SK-N-SH (cell line): Measurements from ENCODE around the gene SLC9A4. TPM values are rescaled to one million over a fixed set of nuclear protein-coding genes. Genes with fewer than 3 reads are reported as not detected.

Experiments used
- CTCF ChIA-PET: fragments of 300-600, 350-600 bp; formaldehyde crosslinking; extraction: SDS; loops from one replicate; lab custom pipeline; 2021; lab: Yijun Ruan, JAX
- POLR2A ChIA-PET: fragments of 350-600 bp; sonication (Branson Sonifier 250); formaldehyde crosslinking; extraction: SDS; loops from one replicate; lab custom pipeline; 2020; ENCODE audit warnings: antibody characterized with exemption, inconsistent platforms; lab: Yijun Ruan, JAX
- DNase-seq: peaks from one replicate; pipeline ENCODE4 v3.0.0; 2012
- H2AFZ ChIP-seq: fragments of 200-600 bp; sonication (generic); 2 replicates; pipeline ENCODE4 v1.8.1; 2016; ENCODE audit warnings: antibody characterized with exemption, mild to moderate bottlenecking, low read depth
- H3F3A ChIP-seq: fragments of 200-600 bp; sonication (generic); replicated peaks from 2 replicates; pipeline ENCODE3; 2016; ENCODE audit warnings: antibody characterized with exemption, mild to moderate bottlenecking; ENCODE audit not compliant: insufficient read depth
- H3K27ac ChIP-seq, 2 experiments: fragments of 200-500 bp in 1 of 2; fragments of 200-600 bp in 1 of 2; sonication (Bioruptor generic) in 1 of 2; sonication (generic), shearing (Covaris generic) in 1 of 2; 2 replicates each; pipeline versions ENCODE4 v1.5.1 to v1.6.1; 2014 to 2016; ENCODE audit warnings: low read depth in 2 of 2, inconsistent platforms in 1 of 2, low read length in 1 of 2, mild to moderate bottlenecking in 1 of 2, mixed read lengths in 1 of 2
- H3K27me3 ChIP-seq: fragments of 200-600 bp; sonication (generic), shearing (Covaris generic); 2 replicates; pipeline ENCODE4 v1.6.1; 2016; ENCODE audit warnings: mixed run types; ENCODE audit not compliant: insufficient read depth
- H3K36me3 ChIP-seq, 2 experiments: fragments of 200-500 bp in 1 of 2; fragments of 200-600 bp in 1 of 2; sonication (Bioruptor generic) in 1 of 2; sonication (generic) in 1 of 2; replicated peaks in 1 of 2; 2 replicates each; pipeline versions ENCODE3 to v1.5.1; 2014 to 2016; ENCODE audit warnings: low read length in 1 of 2, mild to moderate bottlenecking in 1 of 2; ENCODE audit not compliant: insufficient read depth in 2 of 2, control insufficient read depth in 1 of 2
- H3K4me1 ChIP-seq, 2 experiments: fragments of 200-500 bp in 1 of 2; fragments of 200-600 bp in 1 of 2; sonication (Bioruptor generic) in 1 of 2; sonication (generic), shearing (Covaris generic) in 1 of 2; 2 replicates each; pipeline versions ENCODE4 v1.5.1 to v1.6.1; 2014 to 2016; ENCODE audit warnings: low read depth in 1 of 2, low read length in 1 of 2, mixed run types in 1 of 2; ENCODE audit not compliant: insufficient read depth in 2 of 2, control insufficient read depth in 1 of 2
- H3K4me2 ChIP-seq: fragments of 200-600 bp; sonication (generic), shearing (Covaris generic); 2 replicates; pipeline ENCODE4 v1.6.1; 2017; ENCODE audit warnings: mixed run types
- H3K4me3 ChIP-seq, 2 experiments: fragments of 200-500 bp in 1 of 2; fragments of 200-600 bp in 1 of 2; sonication (Bioruptor generic) in 1 of 2; sonication (generic), shearing (Covaris generic) in 1 of 2; 2 replicates each; pipeline versions ENCODE4 v1.5.1 to v1.8.1; 2014 to 2016; ENCODE audit warnings: low read depth in 2 of 2, inconsistent platforms in 1 of 2, low read length in 1 of 2, mild to moderate bottlenecking in 1 of 2, mixed read lengths in 1 of 2, moderate library complexity in 1 of 2
- H3K79me2 ChIP-seq: fragments of 200-600 bp; sonication (generic); 2 replicates; pipeline ENCODE4 v1.8.1; 2017; ENCODE audit warnings: mild to moderate bottlenecking; ENCODE audit not compliant: insufficient read depth
- H3K9ac ChIP-seq: fragments of 200-600 bp; sonication (generic); 2 replicates; pipeline ENCODE4 v1.6.1; 2017; ENCODE audit warnings: mixed run types
- H3K9me2 ChIP-seq: fragments of 200-600 bp; sonication (generic); 2 replicates; pipeline ENCODE4 v1.6.1; 2017; ENCODE audit warnings: mixed run types
- H3K9me3 ChIP-seq: fragments of 200-600 bp; sonication (generic); 2 replicates; pipeline ENCODE4 v1.6.1; 2017; ENCODE audit warnings: mixed run types, mild to moderate bottlenecking, moderate library complexity
- H4K20me1 ChIP-seq: fragments of 200-600 bp; sonication (generic); 2 replicates; pipeline ENCODE4 v1.6.1; 2017; ENCODE audit warnings: mild to moderate bottlenecking, mixed run types; ENCODE audit not compliant: insufficient read depth
- FOXM1 ChIP-seq: IDR thresholded peaks from 2 replicates; pipeline ENCODE4 v1.4.0; 2012; ENCODE audit warnings: low read depth, mild to moderate bottlenecking
- GABPA ChIP-seq: IDR thresholded peaks from 2 replicates; pipeline ENCODE4 v1.4.0; 2012; ENCODE audit warnings: low read depth, mild to moderate bottlenecking
- GATA2 ChIP-seq: sonication (generic); formaldehyde crosslinking; IDR thresholded peaks from 2 replicates; pipeline ENCODE4 v1.5.0; 2020; ENCODE audit warnings: mild to moderate bottlenecking, missing genetic modification reagents
- JUND ChIP-seq: IDR thresholded peaks from 2 replicates; pipeline ENCODE4 v1.4.0; 2012
- MXI1 ChIP-seq: IDR thresholded peaks from 2 replicates; pipeline ENCODE4 v1.6.1; 2012; ENCODE audit warnings: mild to moderate bottlenecking, low read depth, low read length, improper control_type of control experiment
- NFIC ChIP-seq: IDR thresholded peaks from 2 replicates; pipeline ENCODE4 v1.4.0; 2012; ENCODE audit warnings: borderline replicate concordance
- NRF1 ChIP-seq: IDR thresholded peaks from 2 replicates; pipeline ENCODE4 v1.6.1; 2012; ENCODE audit warnings: low read depth, mild to moderate bottlenecking, low read length
- RAD21 ChIP-seq: IDR thresholded peaks from 2 replicates; pipeline ENCODE4 v1.6.1; 2012; ENCODE audit warnings: mild to moderate bottlenecking, low read length
- SIN3A ChIP-seq: IDR thresholded peaks from 2 replicates; pipeline ENCODE4 v1.6.1; 2012; ENCODE audit warnings: low read depth, mild to moderate bottlenecking, low read length, moderate library complexity, borderline replicate concordance
- SMC3 ChIP-seq: IDR thresholded peaks from 2 replicates; pipeline ENCODE4 v1.6.1; 2012; ENCODE audit warnings: low read depth, low read length, improper control_type of control experiment
- TAF1 ChIP-seq: IDR thresholded peaks from 2 replicates; pipeline ENCODE4 v1.6.1; 2012; ENCODE audit warnings: low read depth, mild to moderate bottlenecking, low read length, moderate library complexity, borderline replicate concordance
- TCF12 ChIP-seq: IDR thresholded peaks from 2 replicates; pipeline ENCODE4 v1.4.0; 2012
- TEAD4 ChIP-seq: IDR thresholded peaks from 2 replicates; pipeline ENCODE4 v1.4.0; 2012; ENCODE audit warnings: mild to moderate bottlenecking, borderline replicate concordance; ENCODE audit not compliant: insufficient read depth
- WGBS: methylation state at CpG from one replicate; pipeline ENCODE4 v1.1.6; 2017; ENCODE audit warnings: low lambda C conversion rate; 5-methylcytosine and 5-hydroxymethylcytosine counted together
- polyA plus RNA-seq, 3 experiments: library from polyadenylated mRNA; depleted of rRNA; stranded (reverse); fragments of >200 nt; gene quantifications; 2 replicates each; pipeline ENCODE4 v1.2.3, GENCODE V29; 2012
- TF ChIP-seq, protein P1 (sequence below): IDR thresholded peaks from 2 replicates; pipeline ENCODE4 v1.4.0; 2012; ENCODE audit warnings: low read depth
- TF ChIP-seq, protein P2 (sequence below): IDR thresholded peaks from 2 replicates; pipeline ENCODE4 v1.4.0; 2012; ENCODE audit warnings: low read depth, borderline replicate concordance

SLC9A4 gene
- polyA plus RNA-seq, 1 of the 3 experiments (the other 2 are of a cell fraction), result 0.07 TPM

DNA sequence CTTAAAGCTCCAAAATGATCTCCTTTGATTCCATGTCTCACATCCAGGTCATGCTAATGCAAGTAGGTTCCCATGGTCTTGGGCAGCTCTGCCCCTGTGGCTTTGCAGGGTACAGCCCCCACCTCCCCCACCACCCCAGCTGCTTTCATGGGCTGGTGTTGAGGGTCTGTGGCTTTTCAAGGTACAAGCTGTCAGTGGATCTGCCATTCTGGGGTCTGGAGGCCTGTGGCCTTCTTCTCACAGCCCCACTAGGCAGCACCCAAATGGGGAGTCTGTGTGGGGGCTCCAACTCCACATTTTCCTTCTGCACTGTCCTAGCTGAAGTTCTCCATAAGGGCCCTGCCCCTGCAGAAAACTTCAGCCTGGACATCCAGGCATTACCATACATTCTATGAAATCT is 19.0 kb downstream of the SLC9A4 start:
- Histone ChIP-seq H3K9me2 (no peaks in the 10 kb centered on the region), H3K27ac (no peak overlapping the region), H3K79me2 (no peaks in the 10 kb centered on the region), H2AFZ (no peak overlapping the region)
- POLR2A ChIA-PET, result no interaction called here
- TF ChIP-seq MXI1 (no peak), NFIC (no peak), JUND (no peak), SIN3A (no peak), TAF1 (no peak), GATA2 (no peak), NRF1 (no peak), GABPA (no peak), RAD21 (no peak)
- TF ChIP-seq, protein P1, sequence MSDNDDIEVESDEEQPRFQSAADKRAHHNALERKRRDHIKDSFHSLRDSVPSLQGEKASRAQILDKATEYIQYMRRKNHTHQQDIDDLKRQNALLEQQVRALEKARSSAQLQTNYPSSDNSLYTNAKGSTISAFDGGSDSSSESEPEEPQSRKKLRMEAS, result no peak
- TF ChIP-seq, all 33 proteins: peak for 0
- Histone ChIP-seq H3K9me3 (0 out of 2 replicates have a peak, but pooled peaks cover 7% of the 10 kb centered on the region), H3K4me2 (no peak overlapping the region), H3K9ac (no peak overlapping the region), H3K4me3 (no peak overlapping the region), H3K36me3 (no peaks in the 10 kb centered on the region), H4K20me1 (no peaks in the 10 kb centered on the region), H3K4me1 (no peaks in the 10 kb centered on the region), H3K27me3 (no peaks in the 10 kb centered on the region), H3F3A (peaks cover 9% of the 10 kb centered on the region)
- CTCF ChIA-PET, result no interaction called here
- no peak for DNase-seq

DNA sequence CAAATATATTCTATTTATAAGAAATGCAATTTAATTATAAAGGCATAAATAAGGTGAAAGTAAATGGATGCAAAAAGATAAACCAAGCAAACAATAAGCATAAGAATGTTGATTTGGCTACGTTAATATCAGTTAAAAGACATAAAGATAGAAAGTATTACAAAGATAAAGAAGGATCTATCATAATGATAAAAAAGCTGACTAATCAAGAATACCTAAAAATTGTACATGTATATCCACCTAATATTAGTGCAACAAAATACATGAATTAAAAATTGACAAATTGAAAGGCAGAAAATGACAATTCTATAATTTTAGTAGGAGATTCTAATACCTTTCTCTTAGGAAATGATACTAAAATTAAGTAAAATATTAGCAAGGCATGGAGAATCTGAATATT is 21.5 kb downstream of the SLC9A4 start:
- no peak overlapping the region for H3K9ac ChIP-seq
- H3K27ac ChIP-seq, result no peak overlapping the region
- H3K9me2 ChIP-seq, result no peaks in the 10 kb centered on the region
- no peaks in the 10 kb centered on the region for H4K20me1 ChIP-seq
- H3K79me2 ChIP-seq, result no peaks in the 10 kb centered on the region
- no peaks in the 10 kb centered on the region for H3F3A ChIP-seq
- no peak overlapping the region for H3K4me3 ChIP-seq
- DNase-seq, result no peak
- no peak overlapping the region for H3K4me2 ChIP-seq
- no peaks in the 10 kb centered on the region for H3K36me3 ChIP-seq
- H2AFZ ChIP-seq, result no peak overlapping the region
- 10% methylated on average over 1 of the region's 1 CpG for WGBS
- CTCF ChIA-PET, result no interaction called here
- POLR2A ChIA-PET, result no interaction called here
- no peaks in the 10 kb centered on the region for H3K4me1 ChIP-seq
- no peaks in the 10 kb centered on the region for H3K27me3 ChIP-seq
- 0 out of 2 replicates have a peak, but pooled peaks cover 7% of the 10 kb centered on the region for H3K9me3 ChIP-seq
- no peak for TF ChIP-seq FOXM1
- no peak for TF ChIP-seq TAF1
- no peak for TF ChIP-seq TCF12
- TF ChIP-seq, protein P2, sequence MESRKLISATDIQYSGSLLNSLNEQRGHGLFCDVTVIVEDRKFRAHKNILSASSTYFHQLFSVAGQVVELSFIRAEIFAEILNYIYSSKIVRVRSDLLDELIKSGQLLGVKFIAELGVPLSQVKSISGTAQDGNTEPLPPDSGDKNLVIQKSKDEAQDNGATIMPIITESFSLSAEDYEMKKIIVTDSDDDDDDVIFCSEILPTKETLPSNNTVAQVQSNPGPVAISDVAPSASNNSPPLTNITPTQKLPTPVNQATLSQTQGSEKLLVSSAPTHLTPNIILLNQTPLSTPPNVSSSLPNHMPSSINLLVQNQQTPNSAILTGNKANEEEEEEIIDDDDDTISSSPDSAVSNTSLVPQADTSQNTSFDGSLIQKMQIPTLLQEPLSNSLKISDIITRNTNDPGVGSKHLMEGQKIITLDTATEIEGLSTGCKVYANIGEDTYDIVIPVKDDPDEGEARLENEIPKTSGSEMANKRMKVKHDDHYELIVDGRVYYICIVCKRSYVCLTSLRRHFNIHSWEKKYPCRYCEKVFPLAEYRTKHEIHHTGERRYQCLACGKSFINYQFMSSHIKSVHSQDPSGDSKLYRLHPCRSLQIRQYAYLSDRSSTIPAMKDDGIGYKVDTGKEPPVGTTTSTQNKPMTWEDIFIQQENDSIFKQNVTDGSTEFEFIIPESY, result no peak
- no peak for TF ChIP-seq SMC3
- no peak for TF ChIP-seq TEAD4
- TF ChIP-seq NFIC, result no peak
- no peak for TF ChIP-seq JUND
- TF ChIP-seq, protein P1, result no peak
